ENCODE measurements around the gene VPS13D.

GRCh38 chr1:12342401-12343003, 112.7 kb downstream of the VPS13D start:
- TF ChIP-seq, protein P1, sequence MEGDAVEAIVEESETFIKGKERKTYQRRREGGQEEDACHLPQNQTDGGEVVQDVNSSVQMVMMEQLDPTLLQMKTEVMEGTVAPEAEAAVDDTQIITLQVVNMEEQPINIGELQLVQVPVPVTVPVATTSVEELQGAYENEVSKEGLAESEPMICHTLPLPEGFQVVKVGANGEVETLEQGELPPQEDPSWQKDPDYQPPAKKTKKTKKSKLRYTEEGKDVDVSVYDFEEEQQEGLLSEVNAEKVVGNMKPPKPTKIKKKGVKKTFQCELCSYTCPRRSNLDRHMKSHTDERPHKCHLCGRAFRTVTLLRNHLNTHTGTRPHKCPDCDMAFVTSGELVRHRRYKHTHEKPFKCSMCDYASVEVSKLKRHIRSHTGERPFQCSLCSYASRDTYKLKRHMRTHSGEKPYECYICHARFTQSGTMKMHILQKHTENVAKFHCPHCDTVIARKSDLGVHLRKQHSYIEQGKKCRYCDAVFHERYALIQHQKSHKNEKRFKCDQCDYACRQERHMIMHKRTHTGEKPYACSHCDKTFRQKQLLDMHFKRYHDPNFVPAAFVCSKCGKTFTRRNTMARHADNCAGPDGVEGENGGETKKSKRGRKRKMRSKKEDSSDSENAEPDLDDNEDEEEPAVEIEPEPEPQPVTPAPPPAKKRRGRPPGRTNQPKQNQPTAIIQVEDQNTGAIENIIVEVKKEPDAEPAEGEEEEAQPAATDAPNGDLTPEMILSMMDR (IDR thresholded peaks at IDR 0.05), result no peak
- no peak for TF ChIP-seq POLR2A (IDR thresholded peaks at IDR 0.05)

Data from body of pancreas (tissue), 4 donors.